ENCODE results near the gene DDX39A.
"Not testable (repeated sequence)": the region's sequence is repeated elsewhere in the genome, so short reads cannot be mapped to it uniquely, and the experiment has no call there.

Gene DDX39A

DNA sequence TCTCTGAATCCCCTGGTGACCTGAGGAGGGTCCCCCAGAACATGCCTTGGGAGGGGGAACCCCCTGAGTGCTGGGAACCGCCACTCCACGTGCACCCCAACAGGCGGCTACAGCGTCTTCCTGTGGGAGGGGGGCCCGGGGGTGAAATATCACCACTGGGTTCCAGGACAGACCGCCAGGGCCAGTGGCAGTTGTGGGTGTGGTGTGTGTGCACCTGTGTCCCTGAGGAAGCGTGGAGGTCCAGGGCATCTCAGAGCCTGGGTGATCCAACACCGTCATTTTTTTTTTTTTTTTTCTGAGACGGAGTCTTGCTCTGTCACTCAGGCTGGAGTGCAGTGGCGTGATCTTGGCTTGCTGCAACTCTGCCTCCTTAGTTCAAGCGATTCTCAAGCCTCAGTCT is 33.6 kb downstream of the DDX39A start:
- DNase-seq (ENCODE audit: low read depth), result no peak

DNA sequence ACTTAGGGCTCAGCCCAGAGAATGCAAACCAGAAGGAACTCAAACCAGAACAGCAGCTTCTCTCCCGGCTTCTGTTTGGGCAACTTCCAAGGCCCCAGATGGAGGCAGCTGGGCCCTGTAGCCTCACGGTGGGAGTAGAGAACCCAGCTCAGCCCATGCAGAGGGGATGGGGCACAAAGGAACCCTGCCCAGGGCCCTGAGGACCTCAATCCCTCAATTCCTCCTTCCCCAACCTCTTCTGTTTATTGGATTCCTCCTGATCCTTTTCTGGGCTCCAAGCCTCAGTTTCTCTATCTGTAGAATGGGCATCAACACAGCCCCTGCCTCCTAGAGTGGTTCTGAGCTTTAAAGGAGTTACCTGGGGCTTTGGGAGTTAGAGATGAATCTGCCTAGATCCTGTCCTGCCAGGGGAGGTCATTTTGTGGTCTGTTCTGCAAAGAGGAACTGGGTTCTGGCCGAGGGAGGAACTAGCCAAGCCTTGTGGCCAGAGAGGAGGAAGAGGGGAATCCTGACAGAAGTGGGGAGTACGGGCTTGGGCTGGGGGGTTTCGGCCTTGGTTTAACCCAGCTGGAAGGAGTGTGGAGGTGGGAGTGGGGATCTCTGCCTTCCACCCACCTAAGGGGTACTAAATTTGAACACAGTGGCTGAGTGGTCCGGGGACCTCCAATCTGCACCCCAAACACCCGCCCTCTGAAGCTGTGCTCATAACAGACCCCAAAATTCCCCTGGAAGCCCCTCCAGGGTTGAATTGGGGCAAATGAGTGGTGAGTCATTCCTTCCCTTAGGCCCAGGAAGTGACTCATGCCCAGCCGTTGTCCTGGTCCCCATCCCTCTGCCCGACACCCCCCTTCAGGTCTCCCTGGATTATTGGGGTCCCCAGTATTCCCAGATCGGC is 35.2 kb downstream of the DDX39A start:
- DNase-seq (ENCODE audit: low read depth), result peak; percentile 48

DNA sequence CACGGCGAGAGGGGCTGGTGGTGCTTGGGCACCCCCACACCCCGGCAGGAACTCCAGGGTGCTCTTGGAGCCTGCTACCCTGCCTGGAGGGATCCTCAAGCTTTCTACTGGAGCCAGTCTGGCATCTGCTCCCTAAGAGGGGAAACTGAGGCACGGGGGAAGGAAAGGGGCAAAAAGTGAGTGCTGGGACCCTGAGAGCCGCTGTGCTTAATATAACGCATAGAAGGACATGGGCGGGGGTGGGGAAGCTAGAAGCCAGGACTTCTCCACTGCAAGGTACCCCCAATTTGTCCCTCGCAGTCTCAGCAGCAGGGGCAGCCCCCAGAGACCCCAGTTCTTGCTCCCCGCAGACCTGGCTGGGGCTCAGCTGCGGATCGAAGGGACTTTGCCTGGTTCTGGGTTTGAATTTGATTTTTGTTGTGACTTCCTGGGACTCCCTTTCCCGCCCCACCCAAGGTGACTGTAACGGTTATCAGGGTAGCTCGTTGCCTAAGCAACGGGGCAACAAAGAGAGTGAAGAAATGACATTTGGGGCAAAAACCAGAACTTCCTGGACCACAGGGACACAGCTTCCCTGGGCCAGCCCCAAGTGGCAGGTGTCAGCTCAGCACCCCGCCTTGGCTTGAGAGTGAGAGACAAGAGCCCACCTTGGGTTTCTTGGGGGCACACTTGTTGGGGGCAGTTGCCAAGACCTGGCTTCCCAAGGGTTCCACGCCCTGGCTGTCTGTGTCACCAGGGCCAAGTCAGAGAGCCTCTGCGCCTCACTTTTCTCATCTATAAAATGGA is 37.3 kb downstream of the DDX39A start:
- peak; percentile 63 for DNase-seq (ENCODE audit: low read depth)

DNA sequence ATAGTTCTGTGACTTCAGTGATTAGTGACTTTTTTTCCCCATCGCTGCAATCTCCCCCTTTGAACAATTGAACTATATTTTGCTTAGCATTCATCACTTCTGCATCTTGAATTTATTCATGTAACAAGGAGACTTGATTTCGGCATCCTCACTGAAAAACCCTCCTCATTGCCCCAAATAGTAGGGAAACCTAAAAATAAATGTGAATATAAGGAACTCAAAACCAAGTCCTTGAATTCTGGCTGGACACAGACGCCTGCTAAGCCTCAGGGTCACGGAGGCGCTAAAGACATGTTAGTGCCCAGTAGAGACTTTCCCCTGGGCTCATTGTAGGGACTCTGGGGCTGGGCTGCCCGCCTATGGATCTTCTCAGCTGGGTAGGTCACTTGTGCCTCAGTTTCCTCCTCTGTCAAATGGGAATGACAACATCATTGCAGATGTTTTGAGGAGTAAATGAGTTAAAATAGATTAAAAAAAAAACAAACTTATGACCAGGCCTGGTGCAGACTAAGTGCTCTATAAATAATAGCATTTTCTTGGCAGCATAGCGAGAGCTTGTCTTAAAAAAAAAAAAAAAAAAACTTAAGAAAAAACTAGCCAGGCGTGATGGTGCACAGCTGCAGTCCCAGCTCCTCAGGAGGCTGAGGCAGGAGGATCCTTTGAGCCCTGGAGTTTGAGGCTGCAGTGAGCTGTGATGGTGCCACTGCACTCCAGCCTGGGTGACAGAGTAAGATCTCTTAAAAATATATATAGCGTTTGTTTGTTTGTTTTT is 39.7 kb downstream of the DDX39A start:
- DNase-seq (ENCODE audit: low read depth), result no peak

DNA sequence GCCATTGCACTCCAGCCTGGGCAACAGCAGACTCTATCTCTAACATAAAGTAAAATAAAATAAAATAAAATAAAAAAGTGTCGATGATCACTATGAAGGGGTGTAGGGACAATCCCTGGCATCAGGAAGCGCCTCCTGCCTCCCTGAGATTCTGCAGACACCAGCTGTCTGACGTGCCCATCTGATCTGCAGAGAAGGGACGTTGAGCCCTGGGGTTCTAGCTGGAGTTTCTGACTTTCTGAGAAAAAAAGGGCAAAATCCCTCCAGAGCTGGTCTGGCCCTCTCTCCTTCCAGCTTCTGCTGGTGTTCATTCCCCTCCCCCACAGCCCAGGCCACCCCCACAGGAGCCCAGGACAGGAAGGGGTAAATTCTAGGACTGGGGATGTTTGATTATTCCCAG is 40.3 kb downstream of the DDX39A start:
- DNase-seq (ENCODE audit: low read depth), result no peak

DNA sequence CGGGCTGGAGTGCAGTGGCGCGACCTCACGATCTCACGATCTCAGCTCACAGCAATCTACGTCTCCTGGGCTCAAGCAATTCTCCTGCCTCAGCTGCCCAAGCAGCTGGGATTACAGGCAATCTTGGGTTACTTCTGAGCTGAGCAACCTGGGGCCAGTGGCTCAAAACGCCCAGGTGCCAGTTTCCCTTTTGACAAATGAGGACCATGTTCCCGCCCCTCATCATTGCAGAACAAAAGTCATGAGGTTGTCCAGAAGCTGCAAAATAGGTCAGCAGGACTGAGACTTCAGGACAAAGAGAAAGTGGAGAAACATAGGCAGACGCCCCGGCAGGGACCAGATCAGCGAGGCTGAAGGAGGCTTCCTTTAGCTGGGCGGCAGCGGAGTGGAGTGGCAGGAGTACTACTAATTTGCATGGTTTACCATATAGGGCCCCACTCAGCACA is 41.2 kb downstream of the DDX39A start:
- DNase-seq (ENCODE audit: low read depth), result no peak

DNA sequence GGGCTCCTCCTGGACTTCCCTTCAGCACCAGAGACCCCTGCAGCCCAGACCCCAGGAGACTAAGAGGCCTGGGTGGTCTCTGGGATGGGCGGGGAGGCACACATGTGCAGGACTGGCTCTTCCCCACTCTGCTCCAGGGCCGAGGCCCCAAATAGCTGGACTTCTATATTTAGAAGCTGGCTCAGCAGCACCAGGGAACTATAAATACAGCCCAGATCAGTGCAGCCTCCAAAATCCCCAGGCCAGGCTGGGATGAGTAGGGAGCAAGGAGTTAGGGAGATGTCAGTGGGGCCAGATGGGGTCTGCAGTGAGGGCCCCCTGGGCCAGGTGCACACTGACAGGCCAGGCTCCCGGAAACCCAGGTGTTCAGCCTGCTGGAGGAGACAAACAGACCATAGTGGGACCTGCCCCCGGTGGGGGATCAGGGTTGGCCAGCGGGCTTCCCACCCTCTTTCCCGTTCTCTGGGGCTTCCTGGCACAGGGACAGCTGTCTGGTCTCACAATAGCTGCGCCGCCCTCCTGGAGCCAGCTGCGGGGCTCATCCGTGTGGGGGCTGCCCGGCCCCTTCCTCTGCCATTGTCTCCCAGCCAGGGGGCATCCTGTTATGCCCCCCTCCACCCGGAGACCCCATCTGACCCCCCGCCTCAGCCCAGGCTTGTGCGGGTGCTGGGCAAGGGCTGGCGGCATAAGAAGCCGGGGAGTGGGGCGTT is 43.4 kb downstream of the DDX39A start:
- DNase-seq (ENCODE audit: low read depth), result no peak

DNA sequence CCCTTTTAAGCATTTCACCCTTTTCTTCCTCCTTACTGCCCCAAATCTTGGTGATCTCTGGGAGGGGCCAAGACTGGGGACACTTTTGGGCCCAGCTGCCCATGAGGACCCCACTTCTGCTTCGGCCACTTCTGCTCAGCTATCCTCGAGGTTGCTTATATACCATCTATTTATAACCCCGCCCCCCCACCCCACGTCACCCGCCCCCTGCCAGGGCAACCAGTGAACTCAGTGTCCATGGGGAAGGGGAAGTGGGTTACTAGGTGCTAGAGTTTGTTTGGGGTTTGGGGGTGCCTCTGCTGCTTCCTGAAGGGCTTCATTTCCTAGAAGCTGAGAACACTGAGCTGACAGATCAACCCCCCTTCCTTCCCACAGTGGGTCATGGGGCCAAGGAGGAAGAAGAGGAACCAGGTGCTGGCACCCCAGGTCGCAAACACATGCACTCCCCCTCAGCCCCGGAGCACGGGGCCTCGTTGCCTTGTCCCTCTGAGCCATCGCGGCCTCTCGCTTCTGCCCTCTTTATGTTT is 44.0 kb downstream of the DDX39A start:
- DNase-seq (ENCODE audit: low read depth), result no peak

DNA sequence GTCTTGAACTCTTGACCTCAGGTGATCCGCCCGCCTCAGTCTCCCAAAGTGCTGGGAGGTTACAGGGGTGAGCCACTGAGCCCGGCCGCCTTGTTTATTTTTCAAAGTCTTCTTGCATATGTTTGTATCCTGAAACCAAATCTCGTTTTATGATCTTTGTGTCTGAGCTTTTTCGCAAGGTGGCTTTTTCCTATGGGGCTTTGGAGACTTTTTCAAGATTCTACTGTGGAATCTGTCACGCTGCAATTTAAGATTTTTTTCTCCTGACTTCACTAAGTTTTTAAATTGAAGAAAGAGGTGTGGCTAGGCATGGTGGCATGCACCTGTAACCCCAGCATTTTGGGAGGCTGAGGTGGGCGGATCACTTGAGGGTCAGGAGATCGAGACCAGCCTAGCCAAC is 44.8 kb downstream of the DDX39A start:
- not testable (repeated sequence) for DNase-seq (ENCODE audit: low read depth)

DNA sequence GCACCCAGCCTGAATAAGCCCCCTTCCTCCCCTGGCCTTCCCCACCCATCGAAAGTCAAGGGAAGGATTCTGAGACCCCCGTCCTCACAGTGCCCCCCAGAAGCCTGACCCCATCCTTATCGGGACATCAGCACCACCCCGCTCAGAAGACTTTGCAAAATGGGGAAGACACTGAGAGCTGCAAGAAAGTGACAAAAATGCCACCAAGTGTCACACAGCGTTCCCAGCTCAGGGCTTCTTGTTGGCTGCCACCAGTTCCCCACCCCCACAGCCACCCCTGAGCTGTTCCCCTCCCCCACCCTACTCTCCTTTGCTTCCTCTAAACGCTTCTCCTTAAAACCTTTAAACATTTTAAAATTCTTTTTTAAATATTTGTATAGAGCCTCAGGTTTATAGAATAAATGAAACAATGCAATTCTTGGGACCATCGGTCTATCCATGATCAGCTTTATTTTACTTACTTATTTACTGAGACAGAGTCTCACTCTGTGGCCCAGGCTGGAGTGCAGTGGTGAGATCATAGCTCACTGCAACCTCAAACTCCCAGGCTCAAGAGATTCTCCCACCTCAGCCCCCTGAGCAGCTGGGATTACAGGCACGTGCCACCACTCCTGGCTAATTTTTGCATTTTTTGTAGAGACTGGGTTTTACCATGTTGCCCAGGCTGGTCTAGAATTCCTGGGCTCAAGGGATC is 46.6 kb downstream of the DDX39A start:
- not testable (repeated sequence) for DNase-seq (ENCODE audit: low read depth)

DNA sequence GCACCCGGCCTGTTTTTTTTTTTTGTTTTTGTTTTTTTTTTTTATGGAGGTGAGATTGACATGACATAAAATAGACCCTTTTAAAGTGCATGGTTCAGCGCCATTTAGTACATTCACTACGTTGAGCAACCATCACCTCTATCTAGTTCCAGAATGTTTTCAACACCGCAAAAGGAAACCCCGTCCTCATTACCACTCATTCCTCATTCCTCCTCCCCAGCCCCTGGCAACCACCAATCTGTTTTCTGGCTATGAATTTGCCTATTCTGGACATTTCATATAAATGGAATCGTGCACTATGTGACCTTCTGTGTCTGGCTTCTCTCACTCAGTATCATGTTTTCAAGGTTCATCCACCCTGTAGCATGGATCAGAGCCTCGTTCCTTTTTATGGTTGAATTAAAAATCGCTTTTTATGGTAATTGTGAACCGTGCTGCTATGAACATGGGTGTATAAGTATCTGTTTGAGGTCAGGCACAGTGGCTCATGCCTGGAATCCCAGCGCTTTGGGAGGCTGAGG is 47.8 kb downstream of the DDX39A start:
- DNase-seq (ENCODE audit: low read depth), result no peak

DNA sequence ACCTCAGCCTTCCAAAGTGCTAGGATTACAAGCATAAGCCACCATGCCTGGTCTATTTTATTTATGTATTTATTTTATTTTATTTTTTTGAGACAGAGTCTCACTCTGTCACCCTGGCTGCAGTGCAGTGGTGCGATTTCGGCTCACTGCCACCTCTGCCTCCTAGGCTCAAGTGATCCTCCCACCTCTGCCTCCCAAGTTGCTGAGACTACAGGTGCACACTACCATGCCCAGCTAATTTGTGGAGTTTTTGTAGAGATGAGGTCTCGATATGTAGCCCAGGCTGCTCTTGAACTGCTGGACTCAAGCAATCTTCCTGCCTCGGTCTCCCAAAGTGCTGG is 48.2 kb downstream of the DDX39A start:
- DNase-seq (ENCODE audit: low read depth), result no peak

DNA sequence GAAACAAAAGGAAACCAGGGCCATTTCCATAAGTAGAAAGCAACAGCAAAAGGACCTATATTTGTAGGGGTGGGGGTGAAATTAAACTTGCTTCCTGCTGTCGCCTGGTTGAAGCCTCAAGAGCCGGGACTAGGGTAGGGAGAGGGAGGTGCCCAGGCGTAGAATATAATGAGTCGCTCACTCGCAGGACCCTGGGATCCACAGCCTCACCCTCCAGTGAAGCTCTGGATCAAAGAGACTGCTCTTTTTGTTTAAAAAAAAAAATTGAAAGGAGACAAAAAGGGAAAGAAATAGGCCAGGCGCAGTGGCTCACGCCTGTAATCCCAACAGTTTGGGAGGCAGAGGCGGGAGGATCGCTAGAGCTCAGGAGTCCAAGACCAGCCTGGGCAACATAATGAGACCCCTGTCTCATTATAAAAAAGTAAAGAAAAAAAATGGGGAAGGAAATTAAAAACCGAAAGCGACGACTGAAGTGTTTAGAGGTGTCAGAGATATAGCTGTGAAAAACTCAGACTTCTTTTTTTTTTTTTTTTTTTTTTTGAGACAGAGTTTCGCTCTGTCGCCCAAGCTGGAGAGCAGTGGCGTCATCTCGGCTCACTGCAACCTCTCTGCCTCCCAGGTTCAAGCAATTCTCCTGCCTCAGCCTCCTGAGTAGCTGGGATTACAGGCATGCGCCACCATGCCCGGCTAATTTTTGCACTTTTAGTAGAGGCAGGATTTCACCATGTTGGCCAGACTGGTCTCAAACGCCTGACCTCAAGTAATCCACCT is 48.8 kb downstream of the DDX39A start:
- DNase-seq (ENCODE audit: low read depth), result no peak

DNA sequence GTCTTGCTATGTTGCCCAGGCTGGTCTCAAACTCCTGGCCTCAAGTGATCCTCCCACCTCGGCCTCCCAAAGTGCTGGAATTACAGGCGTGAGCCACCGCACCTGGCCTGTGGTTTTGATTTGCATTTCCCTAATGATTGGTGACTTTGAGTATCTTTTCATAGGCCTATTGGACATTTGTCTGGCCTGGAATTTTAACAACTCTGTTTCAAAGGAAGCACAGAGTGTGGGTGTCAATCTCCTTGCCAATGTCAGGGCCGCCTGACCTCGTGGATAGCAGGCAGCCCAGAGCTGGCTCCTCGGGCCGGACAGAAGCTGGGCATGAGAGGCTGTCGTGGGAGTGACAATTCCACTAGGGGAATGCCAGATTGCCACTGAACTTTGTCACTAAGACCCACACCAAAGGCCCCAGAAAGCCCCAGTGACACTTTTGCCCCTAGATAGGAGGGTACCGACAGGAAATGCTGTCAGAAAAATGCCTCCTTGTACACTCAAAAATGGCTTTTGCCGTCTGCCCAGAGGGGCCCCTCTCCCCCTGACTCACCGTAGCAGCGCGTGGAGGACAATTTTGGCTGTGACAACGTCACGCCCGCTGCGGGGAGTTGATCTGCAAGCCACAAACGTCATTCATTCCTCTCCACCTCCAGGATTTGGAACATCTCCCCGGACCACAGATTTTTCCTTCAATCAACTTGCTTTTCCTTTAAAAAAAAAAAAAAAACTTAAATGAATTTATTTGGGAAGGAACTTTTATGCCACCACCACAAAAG is 49.6 kb downstream of the DDX39A start:
- DNase-seq (ENCODE audit: low read depth), result peak; percentile 20

DNA sequence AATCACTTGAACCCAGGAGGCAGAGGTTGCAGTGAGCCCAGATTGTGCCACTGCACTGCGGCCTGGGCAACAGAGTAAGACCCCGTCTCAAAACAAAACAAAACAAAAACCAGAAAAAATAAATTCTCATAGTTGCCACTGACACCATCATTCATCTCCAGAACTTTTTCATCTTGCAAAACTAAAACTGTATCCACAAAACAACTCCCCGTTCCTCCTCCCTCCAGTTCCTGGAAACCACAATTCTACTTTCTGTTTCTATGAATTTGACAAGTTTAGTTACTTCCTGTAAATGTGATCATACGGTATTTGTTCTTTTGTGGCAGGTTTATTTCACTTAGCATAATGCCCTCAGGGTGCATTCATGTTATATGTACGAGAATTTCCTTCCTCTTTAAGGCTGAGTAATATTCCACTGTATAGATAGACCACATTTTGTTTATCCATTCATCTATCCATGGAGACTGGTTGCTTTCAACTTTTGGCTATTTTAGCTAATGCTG is 51.1 kb downstream of the DDX39A start:
- no peak for DNase-seq (ENCODE audit: low read depth)

DNA sequence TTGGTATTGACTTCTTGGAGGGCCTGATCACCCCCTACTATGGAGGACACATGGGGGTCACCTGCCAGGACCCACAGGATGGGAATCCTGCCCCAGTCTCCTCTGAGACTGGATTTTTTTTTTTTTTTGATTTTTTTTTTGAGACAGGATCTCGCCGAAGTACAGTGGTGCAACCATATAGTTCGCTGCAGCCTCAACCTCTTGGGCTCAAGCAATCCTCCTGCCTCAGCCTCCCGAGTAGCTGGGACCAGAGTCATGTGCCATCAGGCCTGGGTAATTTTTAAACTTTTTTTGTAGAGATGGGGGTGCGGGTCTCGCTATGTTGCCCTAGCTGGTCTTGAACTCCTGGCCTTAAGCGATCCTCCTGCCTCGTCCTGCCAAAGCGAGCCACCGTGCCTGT is 52.1 kb downstream of the DDX39A start:
- DNase-seq (ENCODE audit: low read depth), result no peak

DNA sequence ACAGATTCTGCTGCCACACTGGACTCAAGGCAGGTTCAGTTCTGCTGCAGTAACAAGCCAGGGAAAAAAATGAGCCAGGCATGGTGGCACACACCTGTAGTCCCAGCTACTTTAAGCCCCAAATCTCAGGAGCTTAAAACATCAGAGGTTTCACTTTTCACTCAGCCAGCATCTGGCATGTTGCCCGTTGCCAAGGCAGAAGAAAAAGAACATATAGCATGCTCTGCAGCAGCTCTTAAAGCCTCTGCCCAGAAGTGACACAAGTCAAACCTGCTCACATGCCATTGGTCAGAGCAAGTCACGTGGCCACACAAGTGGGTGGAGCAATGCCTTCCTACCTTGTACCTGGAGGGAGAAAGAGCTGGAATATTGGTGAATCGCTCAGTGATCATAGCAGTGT is 52.6 kb downstream of the DDX39A start:
- DNase-seq (ENCODE audit: low read depth), result peak; percentile 60

DNA sequence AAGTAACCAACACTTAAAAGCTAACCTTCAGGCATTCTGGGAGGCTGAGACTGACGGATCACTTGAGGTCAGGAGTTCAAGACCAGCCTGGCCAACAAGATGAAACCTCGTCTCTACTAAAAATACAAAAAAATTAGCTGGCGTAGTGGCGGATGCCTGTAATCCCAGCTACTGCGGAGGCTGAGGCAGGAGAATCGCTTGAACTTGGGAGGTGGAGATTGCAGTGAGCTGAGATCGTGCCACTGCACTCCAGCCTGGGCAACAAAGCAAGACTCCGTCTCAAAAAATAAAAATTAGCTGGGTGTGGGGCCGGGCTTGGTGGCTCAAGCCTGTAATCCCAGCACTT is 55.1 kb downstream of the DDX39A start:
- DNase-seq (ENCODE audit: low read depth), result not testable (repeated sequence)
